ENCODE measurements around the gene MPV17L. TPM values are rescaled to one million over a fixed set of nuclear protein-coding genes. Genes with fewer than 3 reads are reported as not detected.
"Not testable (repeated sequence)": the region's sequence is repeated elsewhere in the genome, so short reads cannot be mapped to it uniquely, and the experiment has no call there.

The MPV17L gene
- total RNA-seq, 1 donor: 13.5 TPM

GRCh38 chr16:15450624-15451023 is 55.1 kb downstream of the MPV17L start:
- no peak for DNase-seq (ENCODE audit: low read depth in 2 of 3, low spot score in 2 of 3)

DNA sequence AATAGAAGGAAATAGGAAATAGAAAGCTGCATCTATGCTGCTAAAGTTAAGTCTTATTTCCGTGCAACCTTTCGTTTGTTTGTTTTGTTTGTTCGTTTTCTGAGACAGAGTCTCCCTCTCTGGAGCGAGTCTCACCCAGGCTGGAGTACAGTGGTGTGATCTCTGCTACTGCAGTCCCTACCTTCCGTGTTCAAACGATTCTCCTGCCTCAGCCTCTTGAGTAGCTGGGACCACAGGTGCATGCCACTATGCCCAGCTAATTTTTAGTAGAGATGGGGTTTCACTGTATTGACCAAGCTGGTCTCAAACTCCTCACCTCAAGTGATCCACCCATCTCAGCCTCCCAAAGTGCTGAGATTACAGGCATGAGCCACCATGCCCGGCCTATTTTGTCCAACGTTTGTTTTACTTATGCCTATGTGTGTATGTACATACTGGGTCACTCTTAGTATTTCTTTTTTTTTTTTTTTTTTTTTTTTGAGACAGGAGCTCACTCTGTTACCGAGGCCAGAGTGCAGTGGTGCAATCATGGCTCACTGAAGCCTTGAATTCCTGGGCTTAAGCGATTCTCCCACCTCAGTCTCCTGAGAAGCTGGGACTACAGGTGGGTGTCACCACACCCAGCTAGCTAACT is 55.7 kb downstream of the MPV17L start:
- no peak for DNase-seq (ENCODE audit: low read depth in 2 of 3, low spot score in 2 of 3)

DNA sequence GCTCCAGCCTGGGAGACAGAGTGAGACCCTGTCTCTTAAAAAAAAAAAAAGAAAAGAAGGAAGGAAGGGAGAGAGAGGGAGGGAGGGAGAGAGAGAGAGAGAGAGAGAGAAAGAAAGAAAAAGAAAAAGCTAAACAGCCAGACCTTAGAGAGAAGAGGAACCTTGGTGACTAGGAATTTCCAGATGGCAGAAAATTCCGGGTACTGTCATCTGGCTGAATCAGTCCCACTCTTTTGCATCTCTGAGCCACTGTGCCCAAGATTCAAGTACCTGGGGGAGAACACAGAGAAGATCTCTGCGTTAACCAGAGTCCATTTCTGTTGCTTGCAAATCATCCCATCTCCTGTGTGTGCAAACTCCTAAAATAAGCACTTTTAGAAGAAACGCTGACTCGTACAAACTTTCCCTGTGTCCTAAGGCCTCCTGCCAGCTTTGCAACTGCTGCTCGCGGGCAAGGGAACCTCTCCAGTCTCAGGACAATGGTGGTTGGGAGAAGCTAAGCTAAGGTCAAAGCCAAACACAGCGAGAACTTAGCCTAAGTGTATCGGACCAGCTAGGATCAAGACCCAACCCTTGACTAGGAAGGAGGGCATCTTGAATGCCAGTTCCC is 56.8 kb downstream of the MPV17L start:
- DNase-seq (ENCODE audit: low read depth in 2 of 3, low spot score in 2 of 3): no peak

- DNase-seq (ENCODE audit: low read depth in 2 of 3, low spot score in 2 of 3): not testable (repeated sequence)
Measured at GRCh38 chr16:15453296-15453695, 57.7 kb downstream of the MPV17L start.

DNA sequence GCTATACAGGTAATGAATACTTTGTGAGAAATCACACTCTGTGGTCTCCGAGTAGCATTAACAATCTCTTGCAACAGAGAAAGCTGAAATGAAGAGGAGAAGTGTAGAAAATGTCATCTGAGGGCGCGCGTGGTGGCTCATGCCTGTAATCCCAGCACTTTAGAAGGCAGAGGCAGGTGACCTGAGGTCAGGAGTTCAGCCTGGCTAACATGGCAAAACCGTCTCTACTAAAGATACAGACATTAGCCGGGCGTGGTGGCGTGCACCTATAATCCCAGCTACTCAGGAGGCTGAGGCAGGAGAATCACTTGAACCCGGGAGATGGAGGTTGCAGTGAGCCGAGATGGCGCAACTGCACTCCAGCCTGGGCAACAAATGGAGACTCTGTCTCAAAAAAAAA is 59.4 kb downstream of the MPV17L start:
- not testable (repeated sequence) for DNase-seq (ENCODE audit: low read depth in 2 of 3, low spot score in 2 of 3)

- no peak for DNase-seq (ENCODE audit: low read depth in 2 of 3, low spot score in 2 of 3)
Measured at GRCh38 chr16:15457400-15457799, 61.8 kb downstream of the MPV17L start.

DNA sequence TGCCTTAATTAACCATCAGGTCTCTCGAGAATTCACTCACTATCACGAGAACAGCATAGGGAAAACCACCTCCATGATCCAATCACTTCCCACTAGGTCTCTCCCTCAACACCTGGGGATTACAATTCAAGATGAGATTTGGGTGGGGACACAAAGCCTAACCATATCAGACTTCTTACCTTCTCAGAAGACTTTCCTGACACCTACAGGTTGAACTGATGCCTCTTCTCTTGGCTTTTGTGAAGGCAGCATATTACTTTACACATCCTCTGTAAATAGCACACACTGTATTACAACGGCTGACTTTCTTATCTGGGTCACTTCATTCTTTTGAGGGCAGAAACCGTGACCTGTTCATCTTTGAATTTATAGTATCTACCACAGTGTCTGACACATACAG is 62.4 kb downstream of the MPV17L start:
- no peak for DNase-seq (ENCODE audit: low read depth in 2 of 3, low spot score in 2 of 3)

GRCh38 chr16:15459791-15460190 is 64.2 kb downstream of the MPV17L start:
- no peak for DNase-seq (ENCODE audit: low read depth in 2 of 3, low spot score in 2 of 3)

GRCh38 chr16:15460601-15461000 is 65.0 kb downstream of the MPV17L start:
- no peak for DNase-seq (ENCODE audit: low read depth in 2 of 3, low spot score in 2 of 3)

DNA sequence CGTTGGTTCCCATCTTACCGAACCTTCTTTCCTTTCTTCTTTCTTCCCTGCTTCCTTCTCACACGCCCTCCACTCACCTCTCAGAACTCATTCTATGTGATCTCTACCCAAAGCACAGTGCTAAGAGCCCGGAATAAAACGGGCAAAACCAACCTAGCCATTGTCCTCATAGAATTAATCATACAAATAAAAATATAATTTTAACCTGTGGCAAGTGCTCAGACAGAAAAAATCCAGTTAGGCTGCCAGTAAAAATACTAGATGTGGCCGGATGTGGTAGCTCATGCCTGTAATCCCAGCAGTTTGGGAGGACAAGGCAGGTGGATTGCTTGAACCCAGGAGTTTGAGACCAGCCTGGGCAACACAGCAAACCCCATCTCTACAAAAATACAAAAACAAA is 65.8 kb downstream of the MPV17L start:
- DNase-seq (ENCODE audit: low read depth in 2 of 3, low spot score in 2 of 3): no peak

Other genes with a start within 250 kb of the MPV17L start
- gene NPIPA5, start 17.5 kb upstream of the MPV17L start, total RNA-seq: 1.3 TPM
- 15.1 TPM for gene BMERB1, start 38.8 kb downstream of the MPV17L start, total RNA-seq
- 25.0 TPM for gene MARF1, start 247.4 kb downstream of the MPV17L start, total RNA-seq

All from hematopoietic multipotent progenitor cell (in vitro differentiated cells).